ENCODE data around the gene DPP9. TPM values are rescaled to one million over a fixed set of nuclear protein-coding genes. Genes with fewer than 3 reads are reported as not detected.
A peak's percentile ranks its signal among the peaks of the same experiment; 100 is the strongest.

Gene DPP9
- total and polyA plus RNA-seq, 2 of the 13 experiments (the other 11 are each of a cell fraction or from before 2014, with no cell fraction given): 8.4 to 25.8 TPM

- TF ChIP-seq ZSCAN29 (CRISPR knock-in tag; conservative IDR thresholded peaks at IDR 0.05): peak; percentile 97
- TF ChIP-seq, protein P1, sequence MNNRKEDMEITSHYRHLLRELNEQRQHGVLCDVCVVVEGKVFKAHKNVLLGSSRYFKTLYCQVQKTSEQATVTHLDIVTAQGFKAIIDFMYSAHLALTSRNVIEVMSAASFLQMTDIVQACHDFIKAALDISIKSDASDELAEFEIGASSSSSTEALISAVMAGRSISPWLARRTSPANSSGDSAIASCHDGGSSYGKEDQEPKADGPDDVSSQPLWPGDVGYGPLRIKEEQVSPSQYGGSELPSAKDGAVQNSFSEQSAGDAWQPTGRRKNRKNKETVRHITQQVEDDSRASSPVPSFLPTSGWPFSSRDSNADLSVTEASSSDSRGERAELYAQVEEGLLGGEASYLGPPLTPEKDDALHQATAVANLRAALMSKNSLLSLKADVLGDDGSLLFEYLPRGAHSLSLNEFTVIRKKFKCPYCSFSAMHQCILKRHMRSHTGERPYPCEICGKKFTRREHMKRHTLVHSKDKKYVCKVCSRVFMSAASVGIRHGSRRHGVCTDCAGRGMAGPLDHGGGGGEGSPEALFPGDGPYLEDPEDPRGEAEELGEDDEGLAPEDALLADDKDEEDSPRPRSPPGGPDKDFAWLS (CRISPR knock-in tag; IDR thresholded peaks at IDR 0.05; ENCODE audit: borderline replicate concordance): no peak
- peak; percentile 100 for TF ChIP-seq CENPT (CRISPR knock-in tag; IDR thresholded peaks at IDR 0.05; ENCODE audit: low read depth)
- TF ChIP-seq ZNF564 (CRISPR knock-in tag; IDR thresholded peaks at IDR 0.05): peak; percentile 100
- peak; percentile 100 for TF ChIP-seq ZNF367 (CRISPR knock-in tag; IDR thresholded peaks at IDR 0.05; ENCODE audit: borderline replicate concordance)
- peak; percentile 100 for TF ChIP-seq ZNF275 (CRISPR knock-in tag; IDR thresholded peaks at IDR 0.05; ENCODE audit: borderline replicate concordance)
- TF ChIP-seq ZNF547 (CRISPR knock-in tag; IDR thresholded peaks at IDR 0.05): peak; percentile 100
- peak; percentile 98 for TF ChIP-seq JUNB (CRISPR knock-in tag; IDR thresholded peaks at IDR 0.05; ENCODE audit: borderline replicate concordance)
- peak; percentile 100 for TF ChIP-seq ATAD3A (CRISPR knock-in tag; IDR thresholded peaks at IDR 0.05)
- TF ChIP-seq SRY (CRISPR knock-in tag; IDR thresholded peaks at IDR 0.05): peak; percentile 100
- no peak for TF ChIP-seq LCORL (IDR thresholded peaks at IDR 0.05)
- TF ChIP-seq LCORL (CRISPR knock-in tag; IDR thresholded peaks at IDR 0.05): peak; percentile 98
- peak; percentile 100 for TF ChIP-seq ZNF800 (CRISPR knock-in tag; IDR thresholded peaks at IDR 0.05)
- peak; percentile 99 for TF ChIP-seq ZMYM4 (CRISPR knock-in tag; IDR thresholded peaks at IDR 0.05)
- peak; percentile 100 for TF ChIP-seq TMF1 (CRISPR knock-in tag; IDR thresholded peaks at IDR 0.05; ENCODE audit: low read depth)
- TF ChIP-seq ARNT (IDR thresholded peaks at IDR 0.05): no peak
- TF ChIP-seq ASH2L (IDR thresholded peaks at IDR 0.05; ENCODE audit: insufficient read length, low read depth, low read length): no peak
- peak; percentile 99 for TF ChIP-seq MTA3 (CRISPR knock-in tag; IDR thresholded peaks at IDR 0.05)
- TF ChIP-seq ZSCAN12 (CRISPR knock-in tag; IDR thresholded peaks at IDR 0.05): peak; percentile 100
- peak; percentile 100 for TF ChIP-seq ATF7-NPFF (CRISPR knock-in tag; IDR thresholded peaks at IDR 0.05; ENCODE audit: low read depth)
- TF ChIP-seq PLSCR1 (CRISPR knock-in tag; IDR thresholded peaks at IDR 0.05; ENCODE audit: borderline replicate concordance): peak; percentile 100
- peak; percentile 99 for TF ChIP-seq ZBTB39 (CRISPR knock-in tag; IDR thresholded peaks at IDR 0.05)
Observed at GRCh38 chr19:4768934-4769777, 45.5 kb upstream of the DPP9 start (continued).
